ENCODE results near the gene ARGFX.
"Not testable (repeated sequence)": the region's sequence is repeated elsewhere in the genome, so short reads cannot be mapped to it uniquely, and the experiment has no call there.

The ARGFX gene

GRCh38 chr3:121567649-121568048 is at the start of gene ARGFX:
Gene ARGFX, plus strand, starts transcription at chr3:121567949. Its CDS starts 2,765 bp downstream, at chr3:121570714.
- no peak for DNase-seq (ENCODE audit: low spot score)
- FAIRE-seq = no peak

- FAIRE-seq (no peak), DNase-seq (ENCODE audit: low spot score) (no peak)
These were observed 49.6 kb upstream of the ARGFX start for GRCh38 chr3:121517953-121518655.

- no peak for DNase-seq (ENCODE audit: low spot score)
- FAIRE-seq = no peak
These were observed 47.2 kb upstream of the ARGFX start for GRCh38 chr3:121520510-121520909.

- DNase-seq (ENCODE audit: low spot score) (no peak), FAIRE-seq (no peak)
These were observed 38.4 kb upstream of the ARGFX start for GRCh38 chr3:121529308-121529707.

GRCh38 chr3:121531269-121531668 is 36.5 kb upstream of the ARGFX start:
- DNase-seq (ENCODE audit: low spot score) = no peak
- no peak for FAIRE-seq

- no peak for FAIRE-seq
- DNase-seq (ENCODE audit: low spot score) = no peak
These were observed 24.8 kb upstream of the ARGFX start for GRCh38 chr3:121542924-121543323.

GRCh38 chr3:121545049-121545573 is 22.6 kb upstream of the ARGFX start:
- DNase-seq (ENCODE audit: low spot score) (no peak), FAIRE-seq (no peak)

GRCh38 chr3:121545574-121546455 is 21.9 kb upstream of the ARGFX start, which contains the start of gene POLQ:
Gene POLQ, minus strand, starts transcription at chr3:121545988. Its CDS starts 111 bp downstream, at chr3:121545877.
- DNase-seq (ENCODE audit: low spot score) (peak; percentile 81), FAIRE-seq (peak; percentile 80)

- DNase-seq (ENCODE audit: low spot score) (no peak), FAIRE-seq (no peak)
These were observed 15.4 kb upstream of the ARGFX start for GRCh38 chr3:121552379-121552778.

GRCh38 chr3:121552797-121553196 is 15.0 kb upstream of the ARGFX start:
- DNase-seq (ENCODE audit: low spot score) = no peak
- no peak for FAIRE-seq

- FAIRE-seq (no peak), DNase-seq (ENCODE audit: low spot score) (no peak)
These were observed 10.3 kb upstream of the ARGFX start for GRCh38 chr3:121557426-121557934.

GRCh38 chr3:121562148-121562547 is 5.6 kb upstream of the ARGFX start:
- FAIRE-seq (no peak), DNase-seq (ENCODE audit: low spot score) (no peak)

- DNase-seq (ENCODE audit: low spot score) (no peak), FAIRE-seq (no peak)
These were observed 976 bp upstream of the ARGFX start for GRCh38 chr3:121566773-121567172.

GRCh38 chr3:121574449-121574848 is 6.7 kb downstream of the ARGFX start:
- FAIRE-seq (no peak), DNase-seq (ENCODE audit: low spot score) (no peak)

- FAIRE-seq = no peak
- DNase-seq (ENCODE audit: low spot score) = no peak
These were observed 13.9 kb downstream of the ARGFX start for GRCh38 chr3:121581691-121582090.

GRCh38 chr3:121584418-121584817 is 16.7 kb downstream of the ARGFX start:
- no peak for DNase-seq (ENCODE audit: low spot score)
- FAIRE-seq = no peak

GRCh38 chr3:121592856-121593702 is 25.3 kb downstream of the ARGFX start, which contains the start of gene FBXO40:
Gene FBXO40, plus strand, starts transcription at chr3:121593379. Its CDS starts 27,197 bp downstream, at chr3:121620576.
- FAIRE-seq (no peak), DNase-seq (ENCODE audit: low spot score) (no peak)

- DNase-seq (ENCODE audit: low spot score); FAIRE-seq: not testable (repeated sequence)
These were observed 26.1 kb downstream of the ARGFX start for GRCh38 chr3:121593806-121594205.

GRCh38 chr3:121594850-121595249 is 27.1 kb downstream of the ARGFX start:
- no peak for FAIRE-seq
- no peak for DNase-seq (ENCODE audit: low spot score)

- no peak for FAIRE-seq
These were observed 28.1 kb downstream of the ARGFX start for GRCh38 chr3:121595765-121596406.

More at GRCh38 chr3:121595765-121596406, 28.1 kb downstream of the ARGFX start:
- DNase-seq (ENCODE audit: low spot score) = no peak

Data from RCC 7860 (cell line).